ENCODE measurements around the gene LIN37. TPM values are rescaled to one million over a fixed set of nuclear protein-coding genes. Genes with fewer than 3 reads are reported as not detected.

The LIN37 gene
- total RNA-seq, 3 donors from 2014 or later, result 12.8 to 15.4 (median 14.2) TPM

GRCh38 chr19:35786299-35787160 is 38.2 kb downstream of the LIN37 start:
- Histone ChIP-seq H3K27me3 (no peaks in the 10 kb centered on the region), H3K4me3 (no peak overlapping the region), H3K9me3 (no peaks in the 10 kb centered on the region), H3K36me3 (no peaks in the 10 kb centered on the region), H3K27ac (no peak overlapping the region), H3K4me1 (no peaks in the 10 kb centered on the region)
- DNase-seq (ENCODE audit: low spot score in 2 of 2), result no peak
- intact Hi-C loops (cut with DNase I; ENCODE audit: low total_unique reads), result no loop called here
- TF ChIP-seq POLR2A (IDR thresholded peaks at IDR 0.05), result no peak
- no peak for TF ChIP-seq POLR2AphosphoS5 (IDR thresholded peaks at IDR 0.05)

- no peaks in the 10 kb centered on the region for H3K36me3 ChIP-seq
Observed at GRCh38 chr19:35787227-35787799, 38.9 kb downstream of the LIN37 start.

DNA sequence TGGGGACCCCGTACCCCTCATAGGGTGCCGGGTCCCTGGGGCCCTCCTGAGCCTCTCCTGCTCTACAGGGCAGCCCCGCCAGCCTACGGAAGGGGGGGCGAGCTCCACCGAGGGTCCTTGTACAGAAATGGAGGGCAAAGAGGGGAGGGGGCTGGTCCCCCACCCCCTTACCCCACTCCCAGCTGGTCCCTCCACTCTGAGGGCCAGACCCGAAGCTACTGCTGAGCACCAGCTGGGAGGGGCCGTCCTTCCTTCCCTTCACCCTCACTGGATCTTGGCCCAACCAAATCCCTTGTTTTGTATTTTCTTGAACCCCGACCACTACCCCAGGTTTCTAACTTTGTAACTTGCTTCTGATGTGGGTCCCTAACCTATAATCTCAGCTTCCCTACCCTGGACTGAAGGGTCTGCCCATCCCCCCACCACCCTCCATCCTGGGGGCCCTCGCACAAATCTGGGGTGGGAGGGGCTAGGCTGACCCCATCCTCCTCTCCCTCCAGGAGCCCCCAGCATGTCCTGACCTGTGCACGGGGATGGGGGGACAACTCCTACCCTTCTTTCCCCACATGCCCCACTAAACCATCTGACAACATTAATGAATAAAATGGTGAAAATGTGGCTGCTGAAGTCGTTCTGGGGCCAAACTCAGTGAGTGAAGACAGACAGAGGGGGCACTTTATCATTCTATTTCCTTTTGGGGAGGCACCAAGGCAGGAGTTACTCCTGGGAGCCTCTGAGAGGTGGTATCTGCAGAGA is 40.0 kb downstream of the LIN37 start:
- H3K36me3 ChIP-seq, result no peaks in the 10 kb centered on the region
- intact Hi-C loops (cut with DNase I; ENCODE audit: low total_unique reads), result no loop called here
- TF ChIP-seq, protein P1, sequence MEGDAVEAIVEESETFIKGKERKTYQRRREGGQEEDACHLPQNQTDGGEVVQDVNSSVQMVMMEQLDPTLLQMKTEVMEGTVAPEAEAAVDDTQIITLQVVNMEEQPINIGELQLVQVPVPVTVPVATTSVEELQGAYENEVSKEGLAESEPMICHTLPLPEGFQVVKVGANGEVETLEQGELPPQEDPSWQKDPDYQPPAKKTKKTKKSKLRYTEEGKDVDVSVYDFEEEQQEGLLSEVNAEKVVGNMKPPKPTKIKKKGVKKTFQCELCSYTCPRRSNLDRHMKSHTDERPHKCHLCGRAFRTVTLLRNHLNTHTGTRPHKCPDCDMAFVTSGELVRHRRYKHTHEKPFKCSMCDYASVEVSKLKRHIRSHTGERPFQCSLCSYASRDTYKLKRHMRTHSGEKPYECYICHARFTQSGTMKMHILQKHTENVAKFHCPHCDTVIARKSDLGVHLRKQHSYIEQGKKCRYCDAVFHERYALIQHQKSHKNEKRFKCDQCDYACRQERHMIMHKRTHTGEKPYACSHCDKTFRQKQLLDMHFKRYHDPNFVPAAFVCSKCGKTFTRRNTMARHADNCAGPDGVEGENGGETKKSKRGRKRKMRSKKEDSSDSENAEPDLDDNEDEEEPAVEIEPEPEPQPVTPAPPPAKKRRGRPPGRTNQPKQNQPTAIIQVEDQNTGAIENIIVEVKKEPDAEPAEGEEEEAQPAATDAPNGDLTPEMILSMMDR (IDR thresholded peaks at IDR 0.05), result no peak
- TF ChIP-seq POLR2AphosphoS5 (IDR thresholded peaks at IDR 0.05) (no peak), POLR2A (IDR thresholded peaks at IDR 0.05) (no peak)
- no peak overlapping the region for H3K27ac ChIP-seq
- H3K4me3 ChIP-seq, result no peak overlapping the region
- no peaks in the 10 kb centered on the region for H3K4me1 ChIP-seq
- DNase-seq (ENCODE audit: low spot score in 2 of 2), result no peak
- H3K27me3 ChIP-seq, result no peaks in the 10 kb centered on the region
- no peaks in the 10 kb centered on the region for H3K9me3 ChIP-seq

More at GRCh38 chr19:35787227-35787799, 38.9 kb downstream of the LIN37 start:
- Histone ChIP-seq H3K27me3 (no peaks in the 10 kb centered on the region), H3K27ac (no peak overlapping the region), H3K9me3 (no peaks in the 10 kb centered on the region), H3K4me3 (no peak overlapping the region), H3K4me1 (no peaks in the 10 kb centered on the region)
- no peak for DNase-seq (ENCODE audit: low spot score in 2 of 2)
- intact Hi-C loops (cut with DNase I; ENCODE audit: low total_unique reads), result no loop called here
- TF ChIP-seq, protein P1 (IDR thresholded peaks at IDR 0.05), result no peak
- TF ChIP-seq POLR2AphosphoS5 (IDR thresholded peaks at IDR 0.05), result no peak
- TF ChIP-seq POLR2A (IDR thresholded peaks at IDR 0.05), result no peak

DNA sequence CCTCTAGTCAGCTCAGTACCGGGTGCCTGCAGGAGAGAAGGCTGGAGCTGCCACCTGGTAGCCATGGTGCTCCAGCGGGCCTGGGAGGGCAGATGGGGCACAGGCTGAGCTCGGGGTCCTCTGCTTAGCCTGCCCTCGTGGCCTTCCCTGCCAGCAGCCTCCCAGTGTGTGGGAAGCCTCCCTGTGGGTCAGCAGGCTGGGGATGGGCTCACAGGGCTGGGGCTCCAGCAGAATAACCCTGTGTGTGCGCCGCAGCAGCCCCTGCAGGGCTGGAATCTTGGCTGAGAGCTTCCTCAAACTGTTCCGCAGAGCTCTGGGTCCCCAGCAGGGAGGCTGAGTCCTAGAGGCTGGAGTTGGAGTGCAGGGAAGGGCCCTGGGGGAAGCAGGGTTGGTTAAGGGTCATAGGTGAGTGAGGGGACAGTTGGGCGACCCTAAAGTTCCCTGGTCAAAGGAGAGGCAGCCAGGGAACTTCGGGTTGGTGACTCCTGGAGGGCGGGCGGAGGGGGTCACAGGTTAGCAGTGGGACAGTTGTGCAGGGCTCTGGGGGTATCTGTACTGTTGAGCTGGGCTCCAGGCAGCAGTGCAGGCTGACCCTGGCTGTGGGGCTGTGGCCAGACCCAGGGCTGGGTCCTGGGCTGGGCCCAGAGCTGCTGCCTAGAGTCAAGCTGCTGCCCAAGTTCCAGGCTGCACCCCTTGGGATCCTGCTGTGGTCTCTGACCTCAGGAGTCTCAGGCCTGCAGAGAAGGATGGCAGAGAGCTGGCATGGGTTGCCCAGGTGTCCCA is 41.0 kb downstream of the LIN37 start:
- H3K27me3 ChIP-seq, result no peaks in the 10 kb centered on the region
- H3K36me3 ChIP-seq, result no peaks in the 10 kb centered on the region
- no peak for DNase-seq (ENCODE audit: low spot score in 2 of 2)
- intact Hi-C loops (cut with DNase I; ENCODE audit: low total_unique reads), result no loop called here
- H3K27ac ChIP-seq, result no peak overlapping the region
- TF ChIP-seq POLR2AphosphoS5 (IDR thresholded peaks at IDR 0.05) (no peak), POLR2A (IDR thresholded peaks at IDR 0.05) (no peak)
- TF ChIP-seq, protein P1 (IDR thresholded peaks at IDR 0.05), result no peak
- H3K4me1 ChIP-seq, result no peaks in the 10 kb centered on the region
- H3K4me3 ChIP-seq, result no peak overlapping the region
- H3K9me3 ChIP-seq, result no peaks in the 10 kb centered on the region

Measured in breast epithelium (tissue), 4 donors.